Measurements from ENCODE around the gene FAM25A.

GRCh38 chr10:86981716-86982115 lies 38.4 kb upstream of the FAM25A start:
- TF ChIP-seq CTCF (IDR thresholded peaks at IDR 0.05) (no peak), POLR2A (IDR thresholded peaks at IDR 0.05) (no peak)
